ENCODE results near the gene SLIT2.

SLIT2 gene

GRCh38 chr4:20264688-20265087 lies 13.0 kb downstream of the SLIT2 start:
- no peak overlapping the region for H3K27ac ChIP-seq
- TF ChIP-seq CTCF (IDR thresholded peaks at IDR 0.05) = no peak

GRCh38 chr4:20265726-20266125 lies 14.0 kb downstream of the SLIT2 start:
- H3K27ac ChIP-seq = peak overlapping the region in 1 of 2 donors; percentile 38
- no peak for DNase-seq (ENCODE audit: low spot score)
- no peak for TF ChIP-seq CTCF (IDR thresholded peaks at IDR 0.05)
- H3K4me3 ChIP-seq = no peak overlapping the region

More at GRCh38 chr4:20264688-20265087, 13.0 kb downstream of the SLIT2 start:
- no peak for DNase-seq (ENCODE audit: low spot score)
- H3K4me3 ChIP-seq = no peak overlapping the region

- Histone ChIP-seq H3K27ac (peak overlapping the region; percentile 12 to 38), H3K4me3 (no peak overlapping the region)
- no peak for DNase-seq (ENCODE audit: low spot score)
- no peak for TF ChIP-seq CTCF (IDR thresholded peaks at IDR 0.05)
These were observed 14.7 kb downstream of the SLIT2 start for GRCh38 chr4:20266215-20267082.

DNA sequence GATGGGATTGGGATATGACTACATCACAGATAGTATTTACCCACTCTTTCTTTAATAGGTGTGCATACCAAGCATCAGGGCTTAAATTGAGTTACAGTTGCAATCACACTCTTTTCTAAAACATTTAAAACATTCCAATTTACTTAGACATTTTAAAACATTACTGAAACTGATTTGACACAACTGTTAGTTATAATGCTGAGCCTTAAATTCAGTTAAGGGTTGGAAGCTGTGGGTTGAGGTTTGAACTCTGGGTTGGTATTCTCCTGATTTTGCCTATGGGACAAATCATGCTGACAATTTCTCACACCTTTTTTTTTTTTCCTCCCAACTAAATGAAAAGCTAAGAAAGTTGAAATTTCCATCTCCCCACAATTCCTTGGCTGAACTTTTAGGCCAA lies 16.3 kb downstream of the SLIT2 start:
- DNase-seq (ENCODE audit: low spot score) = no peak
- TF ChIP-seq CTCF (IDR thresholded peaks at IDR 0.05) = no peak
- no peak overlapping the region for H3K27ac ChIP-seq
- H3K4me3 ChIP-seq = no peak overlapping the region

GRCh38 chr4:20269320-20269719 lies 17.6 kb downstream of the SLIT2 start:
- no peak for TF ChIP-seq CTCF (IDR thresholded peaks at IDR 0.05)
- Histone ChIP-seq H3K4me3 (no peak overlapping the region), H3K27ac (no peak overlapping the region)
- DNase-seq (ENCODE audit: low spot score) = no peak

GRCh38 chr4:20271950-20272349 lies 20.2 kb downstream of the SLIT2 start:
- no peak overlapping the region for H3K27ac ChIP-seq
- TF ChIP-seq CTCF (IDR thresholded peaks at IDR 0.05) = no peak
- no peak overlapping the region for H3K4me3 ChIP-seq
- DNase-seq (ENCODE audit: low spot score) = no peak

DNA sequence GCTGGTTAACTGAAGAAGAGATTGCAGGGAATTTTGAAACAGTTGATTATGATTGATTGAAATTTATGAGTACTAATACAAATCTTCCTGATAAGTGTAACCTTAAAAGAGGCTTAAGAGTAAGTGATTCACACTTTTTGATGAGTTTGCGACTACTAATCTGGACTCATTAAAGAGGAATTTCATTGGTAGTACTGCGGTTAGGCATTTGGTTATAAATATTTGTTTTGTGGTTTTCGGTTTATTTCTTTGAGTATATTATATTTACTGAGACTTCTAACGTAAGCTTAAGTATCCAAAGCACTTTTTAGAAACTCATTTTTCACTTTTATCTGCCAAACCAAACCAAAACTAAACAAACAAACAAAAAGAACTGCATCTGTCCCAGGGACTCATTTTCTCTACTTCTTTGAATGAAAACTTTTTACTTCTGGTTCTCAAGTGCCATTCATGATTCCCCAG lies 20.7 kb downstream of the SLIT2 start:
- no peak overlapping the region for H3K4me3 ChIP-seq
- H3K27ac ChIP-seq = no peak overlapping the region
- no peak for TF ChIP-seq CTCF (IDR thresholded peaks at IDR 0.05)
- no peak for DNase-seq (ENCODE audit: low spot score)

Measured in coronary artery (tissue), 2 donors.